K562 treated with DMSO at 1 percent for 12 hours (cell line): ENCODE measurements around the gene ELAC1. TPM values are rescaled to one million over a fixed set of nuclear protein-coding genes. Genes with fewer than 3 reads are reported as not detected.

ENCODE experiments used
- total RNA-seq: library from RNA; unstranded; fragments of 300-600 nt; gene quantifications from 2 replicates; pipeline ENCODE4 v1.2.3, GENCODE V29; 2022; ENCODE audit not compliant: insufficient read depth

ELAC1 gene
- total RNA-seq: 4.2 and 5.0 TPM in 2 replicates

GRCh38 chr18:50967714-50968661 lies at the start of gene ELAC1:
Gene ELAC1 (plus strand): TSS chr18:50968040. CDS start chr18:50974405, 6,365 bp downstream.

DNA sequence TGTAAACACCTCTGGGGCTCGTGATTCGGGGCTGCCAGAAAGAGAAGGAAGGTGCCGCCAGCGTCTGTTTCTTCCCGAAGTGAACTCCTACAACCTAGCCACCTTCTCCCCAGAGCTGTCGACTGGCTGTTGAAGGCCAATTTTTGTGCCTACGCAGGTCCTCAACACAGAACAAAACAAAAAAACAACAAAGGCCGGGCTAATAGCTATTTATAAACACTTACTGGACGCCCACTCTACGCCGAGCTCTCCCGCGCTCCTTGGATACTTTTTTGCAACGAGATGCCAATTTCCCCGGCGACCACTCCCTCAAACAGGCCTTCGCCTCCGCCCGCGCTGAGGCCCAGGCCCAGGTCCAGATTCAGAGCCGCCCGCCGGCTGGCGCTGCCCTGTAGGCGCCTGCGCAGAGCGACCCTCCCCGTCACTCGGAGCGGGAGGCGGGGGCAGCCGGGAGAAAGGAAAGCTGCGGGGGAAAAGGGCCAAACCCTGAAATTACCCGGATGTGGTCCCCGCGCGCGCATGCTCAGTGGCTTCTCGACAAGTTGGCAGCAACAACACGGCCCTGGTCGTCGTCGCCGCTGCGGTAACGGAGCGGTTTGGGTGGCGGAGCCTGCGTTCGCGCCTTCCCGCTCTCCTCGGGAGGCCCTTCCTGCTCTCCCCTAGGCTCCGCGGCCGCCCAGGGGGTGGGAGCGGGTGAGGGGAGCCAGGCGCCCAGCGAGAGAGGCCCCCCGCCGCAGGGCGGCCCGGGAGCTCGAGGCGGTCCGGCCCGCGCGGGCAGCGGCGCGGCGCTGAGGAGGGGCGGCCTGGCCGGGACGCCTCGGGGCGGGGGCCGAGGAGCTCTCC lies 62.1 kb downstream of the ELAC1 start, which contains the start of gene SMAD4:
SMAD4 (plus strand) TSS at position 520 of the 843 bp plus-strand sequence. CDS start 16,834 bp downstream, outside the sequence.

Other genes starting within 250 kb of the ELAC1 start
- gene MRO, start 148.0 kb upstream of the ELAC1 start, total RNA-seq: not detected in 2 replicates
- 6.5 and 19.0 TPM in 2 replicates for gene ME2, start 88.9 kb upstream of the ELAC1 start, total RNA-seq
- 14.0 and 34.7 TPM in 2 replicates for gene SMAD4, start 62.2 kb downstream of the ELAC1 start, total RNA-seq
- gene MEX3C, start 229.6 kb downstream of the ELAC1 start, total RNA-seq: 4.3 and 17.9 TPM in 2 replicates